HG02943 (cell line): ENCODE results near the gene DNAH14.
"Not testable (repeated sequence)": the region's sequence is repeated elsewhere in the genome, so short reads cannot be mapped to it uniquely, and the experiment has no call there.

ENCODE experiments used
- ATAC-seq: cut with Tn5 transposase; IDR thresholded peaks from one replicate; pipeline ENCODE4 v1.9.1; 2021; ENCODE audit warnings: mild to moderate bottlenecking, low read depth, moderate library complexity; ENCODE audit not compliant: unreplicated experiment

The DNAH14 gene

GRCh38 chr1:225137976-225138375 is 208.5 kb downstream of the DNAH14 start:
- no peak for ATAC-seq

GRCh38 chr1:225143001-225143400 is 213.5 kb downstream of the DNAH14 start:
- no peak for ATAC-seq

GRCh38 chr1:225146478-225146877 is 217.0 kb downstream of the DNAH14 start:
- ATAC-seq = no peak

GRCh38 chr1:225147791-225148190 is 218.3 kb downstream of the DNAH14 start:
- not testable (repeated sequence) for ATAC-seq

GRCh38 chr1:225152061-225152460 is 222.6 kb downstream of the DNAH14 start:
- no peak for ATAC-seq

- ATAC-seq = no peak
Measured at GRCh38 chr1:225155555-225155954, 226.1 kb downstream of the DNAH14 start.

GRCh38 chr1:225156254-225156653 is 226.8 kb downstream of the DNAH14 start:
- no peak for ATAC-seq

GRCh38 chr1:225158291-225158690 is 228.8 kb downstream of the DNAH14 start:
- no peak for ATAC-seq

- no peak for ATAC-seq
Measured at GRCh38 chr1:225159793-225160192, 230.3 kb downstream of the DNAH14 start.

GRCh38 chr1:225177409-225177808 is 247.9 kb downstream of the DNAH14 start:
- not testable (repeated sequence) for ATAC-seq

GRCh38 chr1:225179686-225180085 is 250.2 kb downstream of the DNAH14 start:
- ATAC-seq = no peak

- ATAC-seq = no peak
Measured at GRCh38 chr1:225182716-225183115, 253.2 kb downstream of the DNAH14 start.

GRCh38 chr1:225191199-225191753 is 261.8 kb downstream of the DNAH14 start:
- ATAC-seq = no peak

- no peak for ATAC-seq
Measured at GRCh38 chr1:225201447-225201846, 272.0 kb downstream of the DNAH14 start.

- ATAC-seq = no peak
Measured at GRCh38 chr1:225207791-225208190, 278.3 kb downstream of the DNAH14 start.

- ATAC-seq = no peak
Measured at GRCh38 chr1:225209153-225209552, 279.7 kb downstream of the DNAH14 start.

GRCh38 chr1:225210180-225210579 is 280.7 kb downstream of the DNAH14 start:
- ATAC-seq = not testable (repeated sequence)

GRCh38 chr1:225211694-225212442 is 282.4 kb downstream of the DNAH14 start:
- ATAC-seq = not testable (repeated sequence)

GRCh38 chr1:225224287-225224686 is 294.8 kb downstream of the DNAH14 start:
- ATAC-seq = no peak

GRCh38 chr1:225225681-225226080 is 296.2 kb downstream of the DNAH14 start:
- no peak for ATAC-seq

GRCh38 chr1:225228871-225229303 is 299.4 kb downstream of the DNAH14 start:
- ATAC-seq = no peak

GRCh38 chr1:225229429-225229828 is 300.0 kb downstream of the DNAH14 start:
- ATAC-seq = not testable (repeated sequence)
